ENCODE results near the gene RNF126. TPM values are rescaled to one million over a fixed set of nuclear protein-coding genes. Genes with fewer than 3 reads are reported as not detected.

RNF126 gene
- total and polyA plus RNA-seq, 12 donors = 20.3 to 46.1 (median 25.0) TPM

DNA sequence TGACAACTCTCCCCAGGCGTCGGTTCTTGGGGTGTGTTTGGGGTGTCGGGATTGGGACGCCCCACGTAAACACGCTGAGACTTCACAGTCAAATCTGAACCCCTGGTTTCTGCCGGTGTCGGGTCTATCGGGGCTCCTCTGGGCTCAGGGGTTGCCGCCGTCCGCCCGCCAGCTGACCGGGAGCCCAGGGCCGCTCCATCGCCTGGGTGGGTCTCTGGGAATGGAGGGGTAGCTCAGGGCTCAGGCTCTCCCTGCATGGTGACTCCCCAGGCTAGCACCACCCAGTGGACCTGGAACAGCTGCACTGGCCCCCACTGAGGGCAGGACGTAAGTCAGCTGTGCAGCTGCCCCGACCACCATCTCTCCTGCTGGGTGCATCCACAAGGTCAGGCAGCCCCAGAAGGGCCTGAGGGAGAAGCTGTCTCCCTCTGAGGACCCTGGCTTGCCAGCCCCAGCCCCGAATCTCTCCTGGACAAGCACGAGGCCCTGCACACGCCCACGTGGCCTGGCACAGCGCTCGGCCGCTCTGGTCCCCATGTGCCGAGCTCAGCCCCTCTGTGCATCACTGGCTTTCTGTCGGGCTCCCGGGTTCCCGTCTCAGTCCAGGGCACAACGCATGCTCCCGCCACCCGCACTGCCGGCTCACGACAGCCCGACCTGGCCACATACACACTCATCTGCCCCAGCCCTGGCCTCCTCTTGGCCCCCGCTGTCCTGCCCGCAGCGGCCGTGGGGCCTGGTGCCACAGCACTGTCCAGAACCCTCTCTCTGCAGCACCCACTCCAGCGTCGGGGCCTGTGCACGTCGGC is 6.1 kb downstream of the RNF126 start:
- TF ChIP-seq, protein P1, sequence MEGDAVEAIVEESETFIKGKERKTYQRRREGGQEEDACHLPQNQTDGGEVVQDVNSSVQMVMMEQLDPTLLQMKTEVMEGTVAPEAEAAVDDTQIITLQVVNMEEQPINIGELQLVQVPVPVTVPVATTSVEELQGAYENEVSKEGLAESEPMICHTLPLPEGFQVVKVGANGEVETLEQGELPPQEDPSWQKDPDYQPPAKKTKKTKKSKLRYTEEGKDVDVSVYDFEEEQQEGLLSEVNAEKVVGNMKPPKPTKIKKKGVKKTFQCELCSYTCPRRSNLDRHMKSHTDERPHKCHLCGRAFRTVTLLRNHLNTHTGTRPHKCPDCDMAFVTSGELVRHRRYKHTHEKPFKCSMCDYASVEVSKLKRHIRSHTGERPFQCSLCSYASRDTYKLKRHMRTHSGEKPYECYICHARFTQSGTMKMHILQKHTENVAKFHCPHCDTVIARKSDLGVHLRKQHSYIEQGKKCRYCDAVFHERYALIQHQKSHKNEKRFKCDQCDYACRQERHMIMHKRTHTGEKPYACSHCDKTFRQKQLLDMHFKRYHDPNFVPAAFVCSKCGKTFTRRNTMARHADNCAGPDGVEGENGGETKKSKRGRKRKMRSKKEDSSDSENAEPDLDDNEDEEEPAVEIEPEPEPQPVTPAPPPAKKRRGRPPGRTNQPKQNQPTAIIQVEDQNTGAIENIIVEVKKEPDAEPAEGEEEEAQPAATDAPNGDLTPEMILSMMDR (IDR thresholded peaks at IDR 0.05) = no peak
- DNase-seq (peak in 1 of 2 donors; percentile 12), ATAC-seq (no peak)
- no peaks in the 10 kb centered on the region for H3K27me3 ChIP-seq
- WGBS, 2 donors = 86 to 89% methylated on average over 43 of the region's 43 CpGs
- H3K27ac ChIP-seq = peak overlapping the region in 1 of 10 donors; percentile 97
- intact Hi-C loops (cut with DNase I) = loop anchor here in 1 of 10 donors (5.0 kb wide), 1 partner anchor 70 kb away; the partner anchor contains the start of gene HCN2
- no peaks in the 10 kb centered on the region for H3K9me3 ChIP-seq
- H3K4me1 ChIP-seq = peaks cover 38 to 61% (median 53%) of the 10 kb centered on the region in 9 donors
- no peak overlapping the region for H3K4me3 ChIP-seq
- H3K36me3 ChIP-seq = peaks cover 0 to 56% (median 6%) of the 10 kb centered on the region in 9 donors

DNA sequence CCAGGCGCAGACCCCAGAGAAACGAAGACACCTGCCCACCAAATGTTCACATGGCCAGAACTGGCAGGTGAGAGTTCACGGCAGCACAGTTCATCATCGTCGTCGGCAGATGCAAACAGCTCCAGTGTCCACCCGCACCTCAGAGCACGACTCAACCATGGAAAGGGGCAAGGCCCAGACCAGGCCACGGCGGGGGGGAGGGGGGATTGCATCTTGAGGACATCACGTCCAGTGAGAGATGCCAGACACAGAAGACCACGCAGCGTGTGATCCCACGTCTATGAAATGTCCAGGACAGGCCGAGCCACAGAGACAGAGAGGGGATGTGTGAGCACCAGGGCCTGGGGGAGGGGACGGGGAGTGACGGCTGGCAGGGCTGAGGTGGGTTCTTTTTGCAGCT is 7.3 kb downstream of the RNF126 start:
- DNase-seq (peak in 1 of 2 donors; percentile 11), ATAC-seq (no peak)
- peaks cover 0 to 68% (median 17%) of the 10 kb centered on the region in 9 donors for H3K36me3 ChIP-seq
- H3K4me1 ChIP-seq = peaks cover 33 to 49% (median 41%) of the 10 kb centered on the region in 9 donors
- no peak overlapping the region for H3K4me3 ChIP-seq
- 77% methylated on average over 17 of the region's 17 CpGs for WGBS, 2 donors
- TF ChIP-seq, protein P1 (IDR thresholded peaks at IDR 0.05) = no peak
- H3K27ac ChIP-seq = no peak overlapping the region
- H3K27me3 ChIP-seq = no peaks in the 10 kb centered on the region
- intact Hi-C loops (cut with DNase I) = loop anchor here in 1 of 10 donors (5.0 kb wide), 1 partner anchor 68 kb away; the partner anchor contains the start of gene HCN2
- no peaks in the 10 kb centered on the region for H3K9me3 ChIP-seq

DNA sequence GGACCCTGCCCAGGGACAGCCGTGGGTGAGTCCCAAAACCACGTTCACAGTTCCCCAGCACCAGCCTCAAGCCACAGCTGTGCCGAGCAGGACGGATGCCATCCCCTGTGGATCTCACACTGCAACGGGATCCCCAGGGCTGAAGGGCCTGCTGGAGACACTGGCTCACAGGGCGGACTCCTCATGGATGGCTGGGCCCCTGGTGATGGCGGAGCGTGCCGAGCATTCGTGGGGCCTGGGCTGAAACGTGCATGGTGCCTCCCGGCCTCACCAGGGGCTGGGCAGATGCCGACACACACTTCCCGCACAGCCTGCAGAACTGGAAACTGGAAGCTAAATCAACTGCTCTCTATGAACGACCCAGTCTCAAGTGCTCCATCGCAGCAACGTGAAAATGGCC is 9.6 kb downstream of the RNF126 start:
- no peaks in the 10 kb centered on the region for H3K9me3 ChIP-seq
- DNase-seq = peak in 1 of 2 donors; percentile 9
- no peak for ATAC-seq
- no peak overlapping the region for H3K4me3 ChIP-seq
- H3K27me3 ChIP-seq = no peaks in the 10 kb centered on the region
- TF ChIP-seq, protein P1 (IDR thresholded peaks at IDR 0.05) = no peak
- H3K27ac ChIP-seq = no peak overlapping the region
- WGBS, 2 donors = 91 to 94% methylated on average over 17 of the region's 17 CpGs
- H3K4me1 ChIP-seq = peaks cover 15 to 26% (median 18%) of the 10 kb centered on the region in 9 donors
- H3K36me3 ChIP-seq = peaks cover 5 to 84% (median 26%) of the 10 kb centered on the region in 9 donors
- intact Hi-C loops (cut with DNase I) = no loop called here

DNA sequence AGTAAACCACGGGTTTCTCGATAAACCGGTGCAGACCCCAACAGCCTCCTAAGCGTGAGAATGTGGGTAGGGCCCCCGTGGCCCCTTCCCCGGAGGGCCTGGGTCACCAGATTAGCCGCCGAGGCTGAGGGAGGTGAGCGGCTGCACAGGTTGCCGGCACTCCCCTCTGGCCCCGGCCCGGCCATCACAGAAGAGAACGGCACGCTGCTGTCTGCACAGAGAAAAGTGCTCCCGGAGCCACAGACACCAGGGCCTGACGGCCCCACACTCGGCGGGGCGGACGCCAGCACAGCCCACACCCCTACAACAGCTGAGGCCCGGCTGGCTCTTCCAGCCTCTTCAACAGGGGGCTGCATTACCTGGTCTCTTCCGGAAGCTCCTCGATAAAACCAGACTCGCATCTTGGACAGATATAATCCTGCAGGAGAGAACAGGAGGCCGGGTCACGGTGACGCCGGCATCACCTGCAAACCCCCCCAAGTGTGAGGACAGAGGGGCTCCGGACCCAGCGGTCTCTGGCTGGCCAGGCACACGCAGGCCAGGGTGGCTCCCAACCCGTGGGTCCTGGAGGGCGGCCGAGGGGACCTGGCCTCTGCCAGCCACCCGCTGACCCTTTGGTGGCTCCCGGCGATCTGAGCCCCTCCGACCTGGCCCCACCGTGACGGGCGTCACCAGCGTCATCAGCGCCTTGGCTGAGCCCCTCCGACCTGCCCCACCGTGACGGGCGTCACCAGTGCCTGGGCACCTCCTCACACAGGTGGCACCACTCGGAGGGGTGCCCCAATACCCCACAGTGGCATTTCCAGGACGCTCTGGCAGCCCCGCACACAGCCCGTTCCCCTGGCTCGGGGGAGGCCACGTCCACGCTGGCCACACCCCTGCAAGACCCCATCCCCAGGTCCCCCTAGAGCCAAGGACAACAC is 10.3 kb downstream of the RNF126 start:
- no peak overlapping the region for H3K4me3 ChIP-seq
- ATAC-seq = no peak
- intact Hi-C loops (cut with DNase I) = no loop called here
- 92 to 94% methylated on average over 54 of the region's 54 CpGs for WGBS, 2 donors
- H3K27ac ChIP-seq = no peak overlapping the region
- TF ChIP-seq, protein P1 (IDR thresholded peaks at IDR 0.05) = no peak
- H3K4me1 ChIP-seq = peaks cover 8 to 19% (median 11%) of the 10 kb centered on the region in 9 donors
- no peaks in the 10 kb centered on the region for H3K27me3 ChIP-seq
- H3K36me3 ChIP-seq = peaks cover 5 to 84% (median 31%) of the 10 kb centered on the region in 9 donors
- H3K9me3 ChIP-seq = no peaks in the 10 kb centered on the region
- no peak for DNase-seq

Measured in heart right ventricle (tissue), 16 donors.